Measurements from ENCODE around the gene VEZF1.
A peak's percentile ranks its signal among the peaks of the same experiment; 100 is the strongest.

The VEZF1 gene

GRCh38 chr17:57956291-57957119 lies 31.5 kb downstream of the VEZF1 start:
- H3K4me3 ChIP-seq (ENCODE audit: low read depth, low read length): no peak overlapping the region
- DNase-seq (ENCODE audit: low read depth): peak; percentile 78
- TF ChIP-seq CTCF (IDR thresholded peaks at IDR 0.05; ENCODE audit: low read depth, low read length, missing control alignments): no peak

GRCh38 chr17:57955183-57955931 lies 32.7 kb downstream of the VEZF1 start, which contains the start of gene CUEDC1:
Gene CUEDC1, minus strand, starts transcription at chr17:57955412. Its CDS starts 69,848 bp downstream, at chr17:57885564.
- peak; percentile 36 for TF ChIP-seq CTCF (IDR thresholded peaks at IDR 0.05; ENCODE audit: low read depth, low read length, missing control alignments)
- peak within 1 kb of the TSS; percentile 54 for H3K4me3 ChIP-seq (ENCODE audit: low read depth, low read length)
- no peak for DNase-seq (ENCODE audit: low read depth)

- H3K4me3 ChIP-seq (ENCODE audit: low read depth, low read length): peak overlapping the region; percentile 49
- no peak for DNase-seq (ENCODE audit: low read depth)
- no peak for TF ChIP-seq CTCF (IDR thresholded peaks at IDR 0.05; ENCODE audit: low read depth, low read length, missing control alignments)
Measured at GRCh38 chr17:57954397-57955182, 33.5 kb downstream of the VEZF1 start.

- H3K4me3 ChIP-seq (ENCODE audit: low read depth, low read length): no peak overlapping the region
- TF ChIP-seq CTCF (IDR thresholded peaks at IDR 0.05; ENCODE audit: low read depth, low read length, missing control alignments): no peak
- no peak for DNase-seq (ENCODE audit: low read depth)
Measured at GRCh38 chr17:57953705-57954396, 34.2 kb downstream of the VEZF1 start.

GRCh38 chr17:57953219-57953618 lies 34.8 kb downstream of the VEZF1 start:
- DNase-seq (ENCODE audit: low read depth): no peak
- no peak for TF ChIP-seq CTCF (IDR thresholded peaks at IDR 0.05; ENCODE audit: low read depth, low read length, missing control alignments)
- no peak overlapping the region for H3K4me3 ChIP-seq (ENCODE audit: low read depth, low read length)

GRCh38 chr17:57949649-57950048 lies 38.4 kb downstream of the VEZF1 start:
- no peak for TF ChIP-seq CTCF (IDR thresholded peaks at IDR 0.05; ENCODE audit: low read depth, low read length, missing control alignments)
- DNase-seq (ENCODE audit: low read depth): no peak
- no peak overlapping the region for H3K4me3 ChIP-seq (ENCODE audit: low read depth, low read length)

Measured in GM12864 (cell line).